GM23248 (cell line): Measurements from ENCODE around the gene SMIM10L2A.
"Not testable (repeated sequence)": the region's sequence is repeated elsewhere in the genome, so short reads cannot be mapped to it uniquely, and the experiment has no call there.

Experiments used
- EZH2 ChIP-seq: fragments of 200-600 bp; sonication (generic); IDR thresholded peaks from 2 replicates; pipeline ENCODE4 v1.6.1; 2018; ENCODE audit warnings: antibody characterized with exemption, mild to moderate bottlenecking; ENCODE audit not compliant: insufficient read depth, poor library complexity, severe bottlenecking
- EZH2phosphoT487 ChIP-seq: fragments of 200-600 bp; sonication (generic); IDR thresholded peaks from 2 replicates; pipeline ENCODE4 v1.6.1; 2018; ENCODE audit warnings: antibody characterized with exemption, moderate library complexity, mild to moderate bottlenecking, low read depth; ENCODE audit not compliant: insufficient read depth

DNA sequence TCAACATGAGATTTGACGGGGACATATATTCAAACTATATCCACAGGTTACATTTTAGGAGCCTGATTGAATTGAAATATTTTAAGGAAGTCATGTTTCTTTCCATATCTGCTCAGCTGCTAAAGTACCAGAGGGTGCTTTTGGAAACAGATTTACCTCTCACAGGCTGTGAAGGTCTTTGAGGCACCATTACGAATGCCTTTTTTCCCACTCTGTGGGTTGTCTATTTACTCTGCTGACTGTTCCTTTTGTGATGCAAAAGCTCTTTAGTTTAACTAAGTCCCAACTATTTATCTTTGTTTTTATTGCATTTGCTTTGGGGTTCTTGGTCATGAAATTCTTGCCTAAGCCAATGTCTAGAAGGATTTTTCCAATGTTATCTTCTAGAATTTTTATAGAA is 40.0 kb downstream of the SMIM10L2A start:
- TF ChIP-seq EZH2, EZH2phosphoT487: not testable (repeated sequence)
